ENCODE data around the gene TWF2.
"Not testable (repeated sequence)": the region's sequence is repeated elsewhere in the genome, so short reads cannot be mapped to it uniquely, and the experiment has no call there.

TWF2 gene

GRCh38 chr3:52238761-52239701 lies at the start of gene TWF2:
Gene TWF2, minus strand, starts transcription at chr3:52239158. Its CDS starts 142 bp downstream, at chr3:52239016.
- DNase-seq, result peak; percentile 91

- no peak for DNase-seq
Observed at GRCh38 chr3:52288674-52289073, 49.7 kb upstream of the TWF2 start.

GRCh38 chr3:52286777-52287110 lies 47.8 kb upstream of the TWF2 start:
- DNase-seq, result no peak

- not testable (repeated sequence) for DNase-seq
Observed at GRCh38 chr3:52284051-52284450, 45.1 kb upstream of the TWF2 start.

- DNase-seq, result no peak
Observed at GRCh38 chr3:52283306-52283705, 44.3 kb upstream of the TWF2 start.

GRCh38 chr3:52281981-52282801 lies 43.2 kb upstream of the TWF2 start:
- DNase-seq, result no peak

- DNase-seq, result no peak
Observed at GRCh38 chr3:52280050-52280461, 41.1 kb upstream of the TWF2 start.

GRCh38 chr3:52279596-52279995 lies 40.6 kb upstream of the TWF2 start:
- DNase-seq, result no peak

- peak; percentile 98 for DNase-seq
Observed at GRCh38 chr3:52278510-52279069, 39.6 kb upstream of the TWF2 start, which contains the start of gene WDR82. Gene WDR82, minus strand, starts transcription at chr3:52278649. Its CDS starts 288 bp downstream, at chr3:52278361.

GRCh38 chr3:52277972-52278509 lies 39.1 kb upstream of the TWF2 start:
- DNase-seq, result no peak

GRCh38 chr3:52277071-52277964 lies 38.4 kb upstream of the TWF2 start:
- DNase-seq, result peak; percentile 82

- DNase-seq, result not testable (repeated sequence)
Observed at GRCh38 chr3:52274781-52275180, 35.8 kb upstream of the TWF2 start.

GRCh38 chr3:52272831-52273230 lies 33.9 kb upstream of the TWF2 start:
- no peak for DNase-seq

- not testable (repeated sequence) for DNase-seq
Observed at GRCh38 chr3:52272172-52272571, 33.2 kb upstream of the TWF2 start.

GRCh38 chr3:52270252-52270754 lies 31.3 kb upstream of the TWF2 start:
- DNase-seq, result no peak

- no peak for DNase-seq
Observed at GRCh38 chr3:52269776-52270175, 30.8 kb upstream of the TWF2 start.

GRCh38 chr3:52268036-52268435 lies 29.1 kb upstream of the TWF2 start:
- DNase-seq, result no peak

- no peak for DNase-seq
Observed at GRCh38 chr3:52265387-52265786, 26.4 kb upstream of the TWF2 start.

- no peak for DNase-seq
Observed at GRCh38 chr3:52262447-52262846, 23.5 kb upstream of the TWF2 start.

GRCh38 chr3:52259448-52259847 lies 20.5 kb upstream of the TWF2 start:
- DNase-seq, result no peak

GRCh38 chr3:52259035-52259434 lies 20.1 kb upstream of the TWF2 start:
- no peak for DNase-seq

- DNase-seq, result no peak
Observed at GRCh38 chr3:52257911-52258310, 19.0 kb upstream of the TWF2 start.
